GM21723 (cell line): ENCODE results near the gene YES1.
"Not testable (repeated sequence)": the region's sequence is repeated elsewhere in the genome, so short reads cannot be mapped to it uniquely, and the experiment has no call there.

Experiments
- ATAC-seq: cut with Tn5 transposase; IDR thresholded peaks from one replicate; pipeline ENCODE4 v1.9.1; 2021; ENCODE audit warnings: mild to moderate bottlenecking, moderate library complexity; ENCODE audit not compliant: unreplicated experiment

The YES1 gene

DNA sequence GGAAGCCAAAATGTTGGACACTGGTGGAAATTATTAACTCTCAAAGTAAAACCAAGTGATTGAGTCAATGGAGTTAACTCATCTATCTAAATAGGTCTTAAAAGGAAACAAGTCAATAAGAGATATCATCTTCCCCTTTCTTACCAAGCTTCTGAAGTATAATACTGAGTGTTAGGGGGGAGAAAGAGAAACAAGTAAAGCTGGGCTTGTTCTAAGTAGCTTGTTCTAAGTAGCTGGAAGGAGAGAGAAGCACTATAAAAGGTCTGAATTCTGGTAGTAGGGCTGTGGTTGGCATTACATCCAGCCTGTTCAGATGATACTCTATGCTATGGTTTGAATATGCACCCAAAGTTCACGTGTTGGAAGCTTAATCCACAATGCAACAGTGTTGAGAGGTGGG is 26.8 kb downstream of the YES1 start:
- no peak for ATAC-seq

DNA sequence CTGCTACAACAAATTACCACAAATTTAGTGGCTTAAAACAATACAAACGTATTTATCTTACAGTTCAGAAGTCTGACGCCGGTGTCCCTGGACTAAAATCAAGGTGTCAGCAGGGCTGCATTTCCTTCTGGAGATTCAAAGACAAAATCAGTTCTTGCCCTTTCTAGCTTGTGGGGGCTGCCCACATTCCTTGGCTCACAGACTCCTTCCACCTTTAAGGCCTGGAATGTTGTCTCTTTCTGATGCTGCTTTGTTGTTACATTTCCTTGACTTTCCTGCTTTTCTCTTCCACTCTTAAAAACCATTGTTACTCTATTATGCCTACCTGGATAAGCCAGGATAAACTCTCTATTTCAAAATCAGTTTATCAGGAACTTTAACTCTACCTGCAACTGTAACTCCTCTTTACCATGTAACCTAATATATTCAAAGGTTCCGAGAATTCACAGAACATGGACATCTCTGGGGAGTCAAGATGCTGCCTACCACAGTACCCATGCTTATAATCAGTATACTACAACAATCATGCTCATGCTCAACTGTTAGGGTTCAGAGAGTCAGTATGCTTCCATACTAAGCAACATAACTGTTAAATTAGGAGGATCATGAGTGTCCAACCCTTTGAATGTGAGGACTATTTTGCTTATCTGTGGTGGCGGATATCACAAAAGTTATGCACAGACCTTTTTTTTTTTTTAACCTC is 27.4 kb downstream of the YES1 start:
- ATAC-seq: no peak

- no peak for ATAC-seq
Measured at GRCh38 chr18:778194-778927, 33.7 kb downstream of the YES1 start.

GRCh38 chr18:777021-777420 is 35.0 kb downstream of the YES1 start:
- ATAC-seq: no peak

- not testable (repeated sequence) for ATAC-seq
Measured at GRCh38 chr18:776044-776443, 36.0 kb downstream of the YES1 start.

GRCh38 chr18:774811-775210 is 37.2 kb downstream of the YES1 start:
- ATAC-seq: no peak

GRCh38 chr18:773980-774624 is 37.9 kb downstream of the YES1 start:
- ATAC-seq: no peak

DNA sequence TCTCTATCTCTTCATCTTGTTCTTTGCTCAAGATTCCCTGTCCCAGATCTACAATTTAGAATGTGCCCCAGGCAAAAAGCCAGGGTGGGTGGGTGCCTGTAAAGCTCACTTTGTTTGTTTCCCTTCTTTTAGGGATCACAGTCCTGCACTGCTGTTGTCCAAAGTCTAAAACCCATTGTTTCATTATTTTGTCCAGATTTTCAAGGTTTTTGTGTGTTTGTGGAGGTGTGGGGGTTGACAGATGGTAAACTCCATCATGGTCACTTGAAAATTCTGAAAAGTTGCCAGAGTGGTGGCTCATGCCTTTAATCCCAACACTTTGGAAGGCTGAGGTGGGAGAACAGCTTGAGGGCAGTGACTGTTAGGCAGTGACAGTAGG is 41.5 kb downstream of the YES1 start:
- ATAC-seq: no peak

DNA sequence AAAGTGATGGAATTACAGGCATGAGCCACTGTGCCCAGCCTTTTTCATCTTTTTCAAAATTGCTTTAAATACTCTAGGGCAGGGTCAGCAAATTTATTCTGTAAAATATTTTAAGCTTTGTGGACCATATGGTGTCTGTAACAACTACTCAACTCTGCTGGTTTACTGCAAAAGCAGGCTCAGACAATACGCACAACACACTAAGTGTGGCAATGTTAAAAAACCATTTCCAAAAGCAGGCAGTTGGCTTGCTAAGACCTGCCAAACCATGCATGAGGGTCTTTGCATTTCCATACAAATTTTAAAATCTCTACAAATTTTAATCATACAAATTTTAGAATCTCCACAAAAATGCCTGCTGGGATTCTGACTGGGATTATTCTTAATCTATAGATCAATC is 44.1 kb downstream of the YES1 start:
- ATAC-seq: no peak

DNA sequence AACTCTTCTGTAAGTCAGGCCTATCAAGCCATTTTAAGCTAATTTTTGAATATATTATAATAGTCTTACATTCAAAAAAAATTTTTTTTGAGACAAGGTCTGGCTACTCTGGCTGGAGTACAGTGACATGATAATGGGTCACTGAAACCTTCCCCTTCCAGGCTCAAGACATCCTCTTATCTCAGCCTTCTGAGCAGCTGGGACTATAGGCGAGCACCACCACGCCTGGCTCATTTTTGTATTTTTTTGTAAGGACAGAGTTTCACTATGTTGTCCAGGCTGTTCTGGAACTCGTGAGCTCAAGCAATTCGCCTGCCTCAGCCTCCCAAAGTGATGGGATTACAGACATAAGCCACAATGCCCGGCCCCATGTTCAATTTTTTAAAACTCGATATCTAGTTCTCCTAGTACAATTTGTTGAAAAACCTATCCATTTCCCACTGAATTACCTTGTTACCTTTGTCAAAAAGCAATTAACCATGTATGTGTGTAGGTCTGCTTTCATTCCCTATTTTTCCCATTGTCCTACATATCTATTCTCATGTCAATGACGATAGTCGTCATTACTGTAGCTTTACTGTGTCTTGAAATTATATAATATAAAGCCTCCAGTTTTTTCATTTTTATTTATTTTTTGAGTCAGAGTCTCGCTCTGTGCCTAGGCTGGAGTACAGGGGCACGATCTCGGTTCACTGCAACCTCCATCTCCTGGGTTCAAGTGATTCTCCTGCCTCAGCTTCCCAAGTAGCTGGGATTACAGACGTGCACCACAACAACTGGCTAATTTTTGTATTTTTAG is 44.8 kb downstream of the YES1 start:
- ATAC-seq: no peak

GRCh38 chr18:766550-766860 is 45.5 kb downstream of the YES1 start:
- no peak for ATAC-seq

- no peak for ATAC-seq
Measured at GRCh38 chr18:765764-766549, 46.1 kb downstream of the YES1 start.

DNA sequence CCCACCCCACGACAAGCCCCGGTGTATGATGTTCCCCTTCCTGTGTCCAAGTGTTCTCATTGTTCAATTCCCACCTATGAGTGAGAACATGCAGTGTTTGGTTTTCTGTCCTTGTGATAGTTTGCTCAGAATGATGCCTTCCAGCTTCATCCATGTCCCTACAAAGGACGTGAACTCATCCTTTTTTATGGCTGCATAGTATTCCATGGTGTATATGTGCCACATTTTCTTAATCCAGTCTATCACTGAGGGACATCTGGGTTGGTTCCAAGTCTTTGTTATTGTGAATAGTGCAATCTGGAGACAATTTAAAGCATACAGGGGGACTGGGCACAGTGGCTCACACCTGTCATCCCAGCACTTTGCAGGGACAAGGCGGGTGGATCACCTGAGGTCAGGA is 52.2 kb downstream of the YES1 start:
- not testable (repeated sequence) for ATAC-seq

GRCh38 chr18:755506-755905 is 56.5 kb downstream of the YES1 start:
- no peak for ATAC-seq

DNA sequence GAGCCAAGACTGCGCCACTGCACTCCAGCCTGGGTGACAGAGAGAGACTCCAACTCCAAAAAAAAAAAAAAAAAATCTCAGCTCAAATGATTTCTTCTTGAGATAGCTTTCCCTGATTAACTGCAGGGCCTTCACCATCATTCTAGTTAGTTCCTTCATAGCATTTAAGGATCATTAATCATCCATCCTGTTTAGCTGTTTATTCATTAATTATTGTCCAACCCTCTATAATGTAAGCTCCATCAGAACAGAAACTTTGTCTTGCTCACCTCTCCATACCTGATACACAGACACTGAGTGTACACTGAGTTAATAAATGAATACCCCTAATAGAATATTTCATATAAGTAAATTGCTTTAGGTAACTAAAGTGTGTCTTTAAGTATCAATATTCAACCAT is 57.4 kb downstream of the YES1 start:
- ATAC-seq: no peak

- no peak for ATAC-seq
Measured at GRCh38 chr18:750456-750855, 61.6 kb downstream of the YES1 start.

DNA sequence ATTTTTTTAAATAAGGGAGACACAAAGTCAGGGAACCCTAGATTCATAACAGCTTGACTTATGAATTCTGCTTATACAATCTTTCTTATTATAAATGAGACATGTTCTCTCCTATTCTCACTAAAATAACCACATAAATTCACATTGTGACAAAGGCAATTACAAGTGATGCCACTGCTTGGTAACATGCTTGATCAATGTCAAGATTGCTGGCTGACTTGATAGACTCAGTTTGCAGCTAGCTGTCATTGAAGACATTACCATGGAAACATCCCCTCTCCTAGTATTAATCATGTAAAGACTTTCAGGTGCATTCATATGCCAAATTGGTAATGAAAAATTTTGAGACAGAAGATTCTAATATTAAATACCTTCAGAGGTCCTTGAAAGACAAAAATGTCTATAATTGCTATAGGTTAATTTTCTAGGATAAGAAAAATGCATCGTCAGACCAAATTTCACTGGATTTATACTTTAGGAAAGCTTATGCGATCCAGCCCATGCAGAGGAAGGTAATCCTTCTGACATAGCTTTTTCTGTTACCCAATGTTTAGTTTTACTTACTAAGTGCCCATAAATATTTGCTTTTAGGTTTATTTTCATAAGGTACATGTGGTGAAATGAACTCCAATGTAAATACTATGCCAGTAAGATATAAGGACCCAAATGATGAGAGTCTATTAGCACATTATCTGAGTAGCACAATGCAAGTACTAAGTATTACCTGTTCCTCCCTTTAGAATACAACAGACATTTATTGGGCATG is 67.0 kb downstream of the YES1 start:
- no peak for ATAC-seq

GRCh38 chr18:741931-742512 is 70.0 kb downstream of the YES1 start:
- ATAC-seq: peak; percentile 88

DNA sequence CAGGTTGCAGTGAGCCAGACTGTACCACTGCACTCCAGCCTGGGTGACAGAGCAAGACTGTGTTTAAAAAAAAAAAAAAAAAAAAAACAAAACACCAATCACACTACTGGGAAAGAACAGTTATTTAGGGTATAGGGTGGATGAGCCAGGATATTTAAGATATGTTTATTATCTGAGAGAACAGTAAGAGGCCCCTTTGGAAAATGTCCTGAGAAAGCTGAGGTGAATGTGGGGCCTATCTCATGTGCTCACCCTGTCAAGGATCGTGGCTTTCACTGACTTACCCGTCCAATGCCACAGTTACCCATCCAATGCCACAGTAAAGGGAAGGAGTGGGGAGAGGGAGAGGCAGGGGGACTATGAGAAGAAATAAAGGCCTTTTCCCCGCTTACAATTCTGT is 79.7 kb downstream of the YES1 start:
- ATAC-seq: no peak

DNA sequence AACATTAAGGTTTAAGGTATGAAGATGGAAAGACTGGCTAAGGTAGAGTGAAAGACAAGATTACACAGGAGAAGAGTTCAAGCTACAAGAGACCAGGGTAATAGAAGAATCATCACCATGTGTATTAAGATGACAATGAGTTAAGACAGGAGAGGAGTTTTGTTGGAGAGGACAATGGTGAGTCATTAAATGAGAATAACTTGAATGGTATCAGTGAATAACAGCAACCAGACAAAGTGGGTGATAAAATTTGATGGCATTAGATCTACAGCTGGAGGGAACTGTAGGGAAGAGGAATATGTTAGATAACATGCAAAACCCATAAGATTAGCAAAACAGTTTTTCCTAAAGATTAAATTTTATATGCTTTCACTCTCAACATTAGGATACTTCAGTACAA is 80.9 kb downstream of the YES1 start:
- ATAC-seq: no peak
